Measurements from ENCODE around the gene REC8. TPM values are rescaled to one million over a fixed set of nuclear protein-coding genes. Genes with fewer than 3 reads are reported as not detected.

The REC8 gene
- total RNA-seq, 2 donors from 2014 or later: 3.8 to 5.6 TPM

DNA sequence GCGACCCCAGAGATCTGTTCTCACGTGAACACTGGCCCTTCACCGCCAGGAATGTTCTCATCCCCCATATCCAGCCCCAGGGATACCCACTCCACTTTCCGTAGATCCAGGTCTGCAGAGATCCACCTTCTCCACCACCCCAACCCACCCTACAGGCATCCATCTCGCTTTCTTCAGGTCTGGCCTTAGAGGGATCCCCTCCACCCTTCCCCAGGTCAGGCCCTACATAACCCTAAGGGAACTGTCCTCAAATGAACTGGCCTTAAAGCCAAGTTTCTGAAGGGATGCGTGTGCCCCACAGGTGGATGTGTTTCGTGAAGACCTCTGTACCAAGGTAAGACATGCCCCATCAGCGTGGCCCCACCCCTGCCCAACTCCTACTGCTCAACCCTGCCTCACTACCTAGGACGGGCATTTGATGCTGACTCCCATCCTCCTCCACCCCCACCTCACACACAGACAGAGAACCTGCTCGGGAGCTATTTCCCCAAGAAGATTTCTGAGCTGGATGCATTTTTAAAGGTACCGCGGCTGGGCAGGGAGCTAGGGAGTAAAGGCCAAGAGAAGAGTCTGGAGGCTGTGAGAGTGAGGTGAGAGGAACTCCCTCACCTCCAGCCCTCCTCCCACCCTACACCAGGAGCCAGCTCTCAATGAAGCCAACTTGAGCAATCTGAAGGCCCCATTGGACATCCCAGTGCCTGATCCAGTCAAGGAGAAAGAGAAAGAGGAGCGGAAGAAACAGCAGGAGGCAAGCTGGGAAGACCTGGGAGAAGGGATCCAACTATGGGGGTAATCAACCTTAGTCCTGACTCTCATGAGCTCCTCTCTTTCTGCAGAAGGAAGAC, 35.0 kb upstream of the REC8 start:
- Histone ChIP-seq H3K4me1 (peaks cover 0 to 63% of the 10 kb centered on the region in 2 donors), H3K27me3 (no peaks in the 10 kb centered on the region), H3K4me3 (peak overlapping the region; percentile 92 to 98), H3K36me3 (peaks cover 19% of the 10 kb centered on the region), H3K27ac (peak overlapping the region; percentile 89 to 94), H3K9me3 (no peaks in the 10 kb centered on the region)
- TF ChIP-seq, protein P1, sequence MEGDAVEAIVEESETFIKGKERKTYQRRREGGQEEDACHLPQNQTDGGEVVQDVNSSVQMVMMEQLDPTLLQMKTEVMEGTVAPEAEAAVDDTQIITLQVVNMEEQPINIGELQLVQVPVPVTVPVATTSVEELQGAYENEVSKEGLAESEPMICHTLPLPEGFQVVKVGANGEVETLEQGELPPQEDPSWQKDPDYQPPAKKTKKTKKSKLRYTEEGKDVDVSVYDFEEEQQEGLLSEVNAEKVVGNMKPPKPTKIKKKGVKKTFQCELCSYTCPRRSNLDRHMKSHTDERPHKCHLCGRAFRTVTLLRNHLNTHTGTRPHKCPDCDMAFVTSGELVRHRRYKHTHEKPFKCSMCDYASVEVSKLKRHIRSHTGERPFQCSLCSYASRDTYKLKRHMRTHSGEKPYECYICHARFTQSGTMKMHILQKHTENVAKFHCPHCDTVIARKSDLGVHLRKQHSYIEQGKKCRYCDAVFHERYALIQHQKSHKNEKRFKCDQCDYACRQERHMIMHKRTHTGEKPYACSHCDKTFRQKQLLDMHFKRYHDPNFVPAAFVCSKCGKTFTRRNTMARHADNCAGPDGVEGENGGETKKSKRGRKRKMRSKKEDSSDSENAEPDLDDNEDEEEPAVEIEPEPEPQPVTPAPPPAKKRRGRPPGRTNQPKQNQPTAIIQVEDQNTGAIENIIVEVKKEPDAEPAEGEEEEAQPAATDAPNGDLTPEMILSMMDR (IDR thresholded peaks at IDR 0.05): no peak
- DNase-seq (ENCODE audit: low spot score): no peak

DNA sequence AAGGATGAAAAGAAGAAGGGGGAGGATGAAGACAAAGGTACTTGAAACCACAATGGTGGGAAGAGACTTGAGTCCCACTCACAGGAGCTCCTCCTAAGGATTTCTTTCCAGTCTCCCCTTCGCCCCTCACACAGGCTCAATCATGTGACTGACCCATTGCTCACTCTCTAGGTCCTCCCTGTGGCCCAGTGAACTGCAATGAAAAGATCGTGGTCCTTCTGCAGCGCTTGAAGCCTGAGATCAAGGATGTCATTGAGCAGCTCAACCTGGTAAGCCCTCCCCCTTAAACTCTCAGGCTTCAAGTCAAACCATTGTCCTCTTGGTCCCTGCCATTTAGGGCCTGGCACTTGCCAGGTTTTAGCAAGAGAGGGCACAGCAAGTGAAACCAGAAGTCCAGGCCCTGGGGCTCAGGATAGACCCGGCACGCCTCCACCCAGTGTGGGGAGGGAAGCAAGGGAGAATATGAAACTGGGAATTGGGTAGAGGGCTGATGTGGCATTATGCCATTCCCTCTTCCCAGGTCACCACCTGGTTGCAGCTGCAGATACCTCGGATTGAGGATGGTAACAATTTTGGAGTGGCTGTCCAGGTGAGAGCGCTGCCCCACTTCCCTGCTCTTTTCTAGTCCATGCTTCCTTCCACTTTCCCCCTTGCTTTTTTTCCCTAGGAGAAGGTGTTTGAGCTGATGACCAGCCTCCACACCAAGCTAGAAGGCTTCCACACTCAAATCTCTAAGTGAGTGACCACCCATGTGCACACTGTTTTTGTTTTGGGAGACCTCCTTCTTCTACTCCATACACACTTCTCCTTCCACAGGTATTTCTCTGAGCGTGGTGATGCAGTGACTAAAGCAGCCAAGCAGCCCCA, 34.1 kb upstream of the REC8 start:
- no peaks in the 10 kb centered on the region for H3K27me3 ChIP-seq
- no peak for DNase-seq (ENCODE audit: low spot score)
- H3K27ac ChIP-seq: peak overlapping the region in 1 of 2 donors; percentile 94
- no peaks in the 10 kb centered on the region for H3K9me3 ChIP-seq
- H3K4me1 ChIP-seq: peaks cover 0 to 61% of the 10 kb centered on the region in 2 donors
- no peak overlapping the region for H3K4me3 ChIP-seq
- TF ChIP-seq, protein P1 (IDR thresholded peaks at IDR 0.05): no peak
- peaks cover 19% of the 10 kb centered on the region for H3K36me3 ChIP-seq

DNA sequence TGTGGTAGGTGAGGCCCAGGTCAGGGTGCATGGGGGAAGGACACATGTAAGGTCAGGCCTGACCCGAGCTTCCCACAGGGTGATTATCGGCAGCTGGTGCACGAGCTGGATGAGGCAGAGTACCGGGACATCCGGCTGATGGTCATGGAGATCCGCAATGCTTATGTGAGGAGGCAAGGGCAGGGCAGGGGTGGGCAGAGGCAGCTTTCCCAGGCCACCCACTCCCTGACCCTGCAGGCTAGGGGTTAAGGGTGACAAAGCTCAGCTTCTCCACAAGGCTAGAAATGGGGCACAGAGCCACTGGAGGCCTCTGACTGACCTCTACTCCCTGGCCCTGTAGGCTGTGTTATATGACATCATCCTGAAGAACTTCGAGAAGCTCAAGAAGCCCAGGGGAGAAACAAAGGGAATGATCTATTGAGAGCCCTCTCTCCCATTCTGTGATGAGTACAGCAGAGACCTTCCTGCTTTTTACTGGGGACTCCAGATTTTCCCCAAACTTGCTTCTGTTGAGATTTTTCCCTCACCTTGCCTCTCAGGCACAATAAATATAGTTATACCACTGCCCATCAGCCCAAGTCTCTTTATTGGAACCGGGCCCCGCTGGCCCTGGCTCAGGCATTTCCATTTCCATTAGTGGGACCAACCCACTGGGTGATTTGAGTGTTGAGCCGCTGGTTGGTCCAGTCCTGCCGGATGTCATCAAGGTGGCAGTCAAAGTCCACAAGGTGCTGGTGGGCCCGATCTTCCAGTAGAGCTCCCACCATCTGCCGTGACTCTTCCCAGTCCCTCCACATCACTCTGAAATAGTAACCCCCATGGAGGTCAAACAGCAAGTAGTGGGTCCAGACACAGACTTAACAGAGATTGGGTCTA, 33.2 kb upstream of the REC8 start:
- H3K9me3 ChIP-seq: no peaks in the 10 kb centered on the region
- peaks cover 0 to 57% of the 10 kb centered on the region in 2 donors for H3K4me1 ChIP-seq
- no peaks in the 10 kb centered on the region for H3K27me3 ChIP-seq
- peaks cover 19% of the 10 kb centered on the region for H3K36me3 ChIP-seq
- no peak overlapping the region for H3K4me3 ChIP-seq
- TF ChIP-seq, protein P1 (IDR thresholded peaks at IDR 0.05): no peak
- DNase-seq (ENCODE audit: low spot score): no peak
- peak overlapping the region in 1 of 2 donors; percentile 16 for H3K27ac ChIP-seq

DNA sequence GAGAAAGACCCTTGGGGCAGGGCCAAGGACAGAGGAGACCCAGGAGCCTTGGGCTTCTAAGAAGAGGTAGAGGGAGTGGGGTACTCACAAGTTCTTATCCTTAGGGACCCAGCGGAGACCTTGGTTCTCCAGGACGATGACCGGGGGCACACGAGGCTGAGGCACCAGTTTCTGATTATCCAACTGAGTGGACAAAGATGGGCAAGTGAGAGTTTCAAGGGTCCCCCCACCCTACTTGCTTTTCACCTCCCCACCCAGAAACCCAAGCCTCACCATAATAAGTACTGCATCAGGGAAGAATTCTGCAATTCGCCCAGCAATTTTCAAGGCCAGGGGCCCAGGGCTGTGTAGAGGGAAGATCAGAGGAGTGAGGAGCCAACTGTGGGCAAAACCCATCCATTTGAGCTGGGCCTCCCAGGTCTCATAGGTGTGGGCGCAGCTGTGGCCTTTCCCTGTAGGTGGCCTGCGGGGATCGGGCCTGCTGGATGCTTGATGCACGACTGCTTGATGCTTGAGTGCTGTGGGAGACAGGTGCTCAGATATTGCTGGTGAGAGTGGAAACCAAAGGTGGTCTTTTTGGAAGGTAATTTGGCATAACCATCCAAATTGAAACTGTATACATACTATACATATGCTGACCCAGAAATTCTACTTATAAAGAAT, 32.5 kb upstream of the REC8 start:
- H3K27ac ChIP-seq: no peak overlapping the region
- TF ChIP-seq, protein P1 (IDR thresholded peaks at IDR 0.05): no peak
- peaks cover 0 to 57% of the 10 kb centered on the region in 2 donors for H3K4me1 ChIP-seq
- no peaks in the 10 kb centered on the region for H3K9me3 ChIP-seq
- no peak overlapping the region for H3K4me3 ChIP-seq
- peaks cover 19% of the 10 kb centered on the region for H3K36me3 ChIP-seq
- H3K27me3 ChIP-seq: no peaks in the 10 kb centered on the region
- DNase-seq (ENCODE audit: low spot score): no peak
